ENCODE results near the gene GLIPR2. TPM values are rescaled to one million over a fixed set of nuclear protein-coding genes. Genes with fewer than 3 reads are reported as not detected.

GLIPR2 gene
- total and polyA plus RNA-seq, 2 of the 13 experiments (the other 11 are each of a cell fraction or from before 2014, with no cell fraction given) = 0.08 to 0.42 TPM

- TF ChIP-seq CREBL2 (CRISPR knock-in tag; IDR thresholded peaks at IDR 0.05; ENCODE audit: borderline replicate concordance) (no peak), ATF7 (IDR thresholded peaks at IDR 0.05) (peak; percentile 87), ATF7 (CRISPR knock-in tag; IDR thresholded peaks at IDR 0.05) (no peak), SMAD1 (CRISPR knock-in tag; IDR thresholded peaks at IDR 0.05; ENCODE audit: borderline replicate concordance, low read depth) (no peak)
Observed at GRCh38 chr9:36169166-36169565, 32.6 kb downstream of the GLIPR2 start, which contains the start of gene CCIN (continued).

- Histone ChIP-seq H3K9ac (ENCODE audit: insufficient read depth, low read depth, low read length) (no peak overlapping the region), H3K27ac (ENCODE audit: extremely low read length, insufficient read depth, low read length) (no peak overlapping the region), H3K27me3 (ENCODE audit: control insufficient read depth in 1 of 2, insufficient read depth in 2 of 2, low read length in 2 of 2) (peaks cover 6 to 42% of the 10 kb centered on the region in 2 experiments; a peak in 4 of 5 replicates), H2AFZ (ENCODE audit: low read length) (no peak overlapping the region), H3K4me3 (replicated peaks in 1 of 3; ENCODE audit: insufficient read depth in 1 of 3, low read depth in 2 of 3, low read length in 3 of 3) (no peak overlapping the region), H3K9me3 (ENCODE audit: low read length) (no peaks in the 10 kb centered on the region), H3K79me2 (ENCODE audit: insufficient read depth, low read length) (no peaks in the 10 kb centered on the region), H3K36me3 (replicated peaks in 1 of 2; ENCODE audit: control insufficient read depth in 1 of 2, insufficient read depth in 2 of 2, low read length in 2 of 2) (no peaks in the 10 kb centered on the region), H4K20me1 (ENCODE audit: insufficient read depth, low read length) (no peaks in the 10 kb centered on the region), H3K4me2 (ENCODE audit: low read depth, low read length) (no peak overlapping the region), H3K4me1 (ENCODE audit: insufficient read depth, low read length) (no peaks in the 10 kb centered on the region)
- BruUV-seq (replicated peaks) = no TSS peak
- intact Hi-C loops (cut with micrococcal nuclease; ENCODE audit: unreplicated experiment) = loop anchor here (5.0 kb wide), 2 partner anchors 162 to 212 kb away; partner anchors contain the start of gene OR2S2
- ATAC-seq (no peak), DNase-seq (ENCODE audit: low spot score) (no peak), FAIRE-seq (no peak)
- POLR2A ChIA-PET = interaction anchor here (0.7 kb wide), 1 partner anchor 21 kb away, joined by 3 read pairs; the partner anchor contains the start of gene CLTA
- CTCF ChIA-PET (ENCODE audit: low intra/inter-chr PET ratio, low total read pairs) = no interaction called here
- 57% methylated on average over 8 of the region's 17 CpGs for WGBS (ENCODE audit: low lambda C conversion rate)
- in situ Hi-C loops (cut with HindIII; ENCODE audit: extremely low pct_ligation_motif_present, low pct_unique_long_range_greater_than_20kb) = loop anchor here (5.0 kb wide), 1 partner anchor 67 kb away; no protein-coding TSS in a partner anchor
- TF ChIP-seq ASH2L (IDR thresholded peaks at IDR 0.05; ENCODE audit: insufficient read length, low read depth, low read length) = no peak
- no peak for TF ChIP-seq IKZF1 (IDR thresholded peaks at IDR 0.05)
- TF ChIP-seq RBM39 (IDR thresholded peaks at IDR 0.05; ENCODE audit: low read depth, low read length, poor library complexity, severe bottlenecking) = no peak
- TF ChIP-seq PRDM15 (CRISPR knock-in tag; IDR thresholded peaks at IDR 0.05) = no peak
- TF ChIP-seq SALL2 (CRISPR knock-in tag; IDR thresholded peaks at IDR 0.05) = no peak
- TF ChIP-seq PAXIP1 (CRISPR knock-in tag; conservative IDR thresholded peaks at IDR 0.05) = no peak
- TF ChIP-seq ZNF205 (CRISPR knock-in tag; IDR thresholded peaks at IDR 0.05) = no peak
- TF ChIP-seq ZNF496 (CRISPR knock-in tag; IDR thresholded peaks at IDR 0.05; ENCODE audit: insufficient replicate concordance) = no peak
- TF ChIP-seq UBTF (CRISPR knock-in tag; IDR thresholded peaks at IDR 0.05) = no peak
Observed at GRCh38 chr9:36169708-36170107, 33.2 kb downstream of the GLIPR2 start.
